Measurements from ENCODE around the gene RBM26. TPM values are rescaled to one million over a fixed set of nuclear protein-coding genes. Genes with fewer than 3 reads are reported as not detected.

The RBM26 gene
- polyA plus RNA-seq, 6 donors from 2014 or later: 15.1 to 28.8 (median 22.2) TPM

Other genes starting within 250 kb of the RBM26 start
- under 1 TPM in 1 of 6 donors, not detected in 5; 0.14 TPM for gene NDFIP2, start 74.9 kb upstream of the RBM26 start, polyA plus RNA-seq (ENCODE audit: low read depth in 6 of 6)